GM21619 (cell line): ENCODE data around the gene OSCP1.
A peak's percentile ranks its signal among the peaks of the same experiment; 100 is the strongest.
"Not testable (repeated sequence)": the region's sequence is repeated elsewhere in the genome, so short reads cannot be mapped to it uniquely, and the experiment has no call there.

Experiments
- ATAC-seq: cut with Tn5 transposase; IDR thresholded peaks from one replicate; pipeline ENCODE4 v1.9.1; 2021; ENCODE audit not compliant: unreplicated experiment

OSCP1 gene

GRCh38 chr1:36450270-36450918 lies at the start of gene OSCP1:
OSCP1 (minus strand) TSS chr1:36450451; CDS start chr1:36450369, 82 bp downstream.
- ATAC-seq = peak; percentile 98

GRCh38 chr1:36497207-36497606 lies 47.0 kb upstream of the OSCP1 start:
- ATAC-seq = no peak

GRCh38 chr1:36494971-36495370 lies 44.7 kb upstream of the OSCP1 start:
- no peak for ATAC-seq

GRCh38 chr1:36493524-36493923 lies 43.3 kb upstream of the OSCP1 start:
- no peak for ATAC-seq

- ATAC-seq = no peak
Observed at GRCh38 chr1:36492491-36492890, 42.2 kb upstream of the OSCP1 start.

GRCh38 chr1:36489258-36490051 lies 39.2 kb upstream of the OSCP1 start:
- not testable (repeated sequence) for ATAC-seq

- ATAC-seq = no peak
Observed at GRCh38 chr1:36487906-36488305, 37.7 kb upstream of the OSCP1 start.

- ATAC-seq = not testable (repeated sequence)
Observed at GRCh38 chr1:36487336-36487725, 37.1 kb upstream of the OSCP1 start.

- ATAC-seq = no peak
Observed at GRCh38 chr1:36486439-36487335, 36.4 kb upstream of the OSCP1 start.

GRCh38 chr1:36486093-36486438 lies 35.8 kb upstream of the OSCP1 start:
- no peak for ATAC-seq

- ATAC-seq = no peak
Observed at GRCh38 chr1:36484099-36484498, 33.8 kb upstream of the OSCP1 start.

GRCh38 chr1:36482724-36483388 lies 32.6 kb upstream of the OSCP1 start, which contains the start of gene CSF3R:
CSF3R (minus strand) TSS chr1:36482913; CDS start chr1:36479496, 3,417 bp downstream.
- no peak for ATAC-seq

GRCh38 chr1:36481771-36482723 lies 31.8 kb upstream of the OSCP1 start:
- ATAC-seq = no peak

- no peak for ATAC-seq
Observed at GRCh38 chr1:36481091-36481490, 30.8 kb upstream of the OSCP1 start.

GRCh38 chr1:36480161-36480560 lies 29.9 kb upstream of the OSCP1 start:
- ATAC-seq = no peak

- ATAC-seq = no peak
Observed at GRCh38 chr1:36479505-36480051, 29.3 kb upstream of the OSCP1 start.

GRCh38 chr1:36477615-36478014 lies 27.4 kb upstream of the OSCP1 start:
- not testable (repeated sequence) for ATAC-seq

- no peak for ATAC-seq
Observed at GRCh38 chr1:36476945-36477344, 26.7 kb upstream of the OSCP1 start.

GRCh38 chr1:36475910-36476604 lies 25.8 kb upstream of the OSCP1 start:
- ATAC-seq = no peak
